NCI-H146 treated with DMSO at 0.1 percent for 48 hours (cell line): Measurements from ENCODE around the gene MOCS3.
"Not testable (repeated sequence)": the region's sequence is repeated elsewhere in the genome, so short reads cannot be mapped to it uniquely, and the experiment has no call there.

Experiments used
- DNase-seq: peaks from one replicate; lab custom pipeline; 2025; ENCODE audit not compliant: unreplicated experiment; lab: John Stamatoyannopoulos, UW

MOCS3 gene

GRCh38 chr20:50931306-50932015 lies 27.2 kb upstream of the MOCS3 start, which contains the start of gene ADNP:
TSS of gene ADNP (minus strand) at chr20:50931437. CDS start at chr20:50903996, 27,441 bp downstream.
- peak; percentile 92 for DNase-seq

GRCh38 chr20:50932016-50932485 lies 26.6 kb upstream of the MOCS3 start:
- DNase-seq, result no peak

GRCh38 chr20:50932691-50933280 lies 25.8 kb upstream of the MOCS3 start:
- no peak for DNase-seq

GRCh38 chr20:50933589-50933988 lies 25.0 kb upstream of the MOCS3 start:
- DNase-seq, result no peak

DNA sequence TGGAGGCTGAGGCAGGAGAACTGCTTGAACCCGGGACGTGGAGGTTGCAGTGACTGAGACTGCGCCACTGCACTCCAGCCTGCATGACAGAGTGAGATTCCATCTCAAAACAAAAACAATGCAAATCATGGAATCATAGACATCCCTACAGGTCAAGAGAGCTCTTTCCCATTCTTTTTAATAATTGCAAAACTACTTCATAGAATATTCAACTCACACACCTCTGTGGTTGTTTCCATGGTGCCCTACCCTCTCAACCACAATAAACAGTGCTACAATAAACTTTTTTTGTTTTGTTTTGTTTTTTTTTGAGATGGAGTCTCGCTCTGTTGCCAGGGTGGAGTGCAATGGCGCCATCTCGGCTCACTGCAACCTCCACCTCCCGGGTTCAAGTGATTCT lies 15.5 kb upstream of the MOCS3 start:
- DNase-seq, result no peak

GRCh38 chr20:50948132-50948785 lies 10.4 kb upstream of the MOCS3 start:
- DNase-seq, result no peak

DNA sequence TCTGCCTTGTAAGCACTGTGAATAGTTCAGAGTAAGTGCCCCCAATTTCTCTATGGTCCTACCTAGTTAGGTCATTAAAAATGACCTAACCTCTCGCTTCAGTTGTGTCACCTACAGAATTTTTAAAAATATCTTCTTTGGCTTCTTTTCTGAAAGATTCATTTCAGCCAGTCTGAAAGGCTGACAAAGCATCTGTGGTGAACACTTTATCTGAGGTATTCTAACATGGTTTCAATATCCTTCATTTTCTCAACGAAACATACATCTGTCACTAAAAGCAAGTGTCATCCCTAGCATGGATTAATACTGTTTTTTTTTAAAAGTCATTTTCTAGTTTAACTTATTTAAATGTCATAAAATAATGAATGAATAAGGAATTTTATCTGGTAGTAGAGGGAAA lies 5.4 kb upstream of the MOCS3 start:
- no peak for DNase-seq

- no peak for DNase-seq
These were observed 4.8 kb upstream of the MOCS3 start for GRCh38 chr20:50953821-50954220.

GRCh38 chr20:50957276-50957675 lies 1.3 kb upstream of the MOCS3 start:
- DNase-seq, result no peak

- no peak for DNase-seq
These were observed 612 bp upstream of the MOCS3 start, which contains the start of gene DPM1 for GRCh38 chr20:50957798-50958614. TSS of gene DPM1 (minus strand) at chr20:50958532. CDS start at chr20:50958523, 9 bp downstream.

- DNase-seq, result no peak
These were observed 1.0 kb downstream of the MOCS3 start for GRCh38 chr20:50959543-50960126.

GRCh38 chr20:50967586-50967985 lies 9.0 kb downstream of the MOCS3 start:
- DNase-seq, result no peak

DNA sequence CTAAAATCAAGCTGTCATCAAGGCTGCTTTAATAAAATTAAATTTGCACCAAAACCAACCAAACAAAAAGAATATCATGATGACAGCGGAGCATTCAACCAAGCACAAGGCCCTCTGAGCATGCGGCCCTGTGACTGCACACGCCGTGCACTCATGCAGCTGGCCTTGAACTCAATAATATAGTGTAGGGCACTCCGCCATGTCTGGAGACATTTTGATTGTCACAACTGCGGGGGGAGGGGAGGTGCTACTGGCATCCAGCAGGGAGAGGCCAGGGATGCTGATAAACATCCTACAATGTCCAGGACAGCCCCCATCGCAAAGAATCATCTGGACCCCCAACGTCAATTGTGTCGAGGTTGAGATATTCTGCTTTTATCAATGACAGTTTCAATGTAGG lies 9.7 kb downstream of the MOCS3 start:
- no peak for DNase-seq

- no peak for DNase-seq
These were observed 10.8 kb downstream of the MOCS3 start for GRCh38 chr20:50969435-50969834.

DNA sequence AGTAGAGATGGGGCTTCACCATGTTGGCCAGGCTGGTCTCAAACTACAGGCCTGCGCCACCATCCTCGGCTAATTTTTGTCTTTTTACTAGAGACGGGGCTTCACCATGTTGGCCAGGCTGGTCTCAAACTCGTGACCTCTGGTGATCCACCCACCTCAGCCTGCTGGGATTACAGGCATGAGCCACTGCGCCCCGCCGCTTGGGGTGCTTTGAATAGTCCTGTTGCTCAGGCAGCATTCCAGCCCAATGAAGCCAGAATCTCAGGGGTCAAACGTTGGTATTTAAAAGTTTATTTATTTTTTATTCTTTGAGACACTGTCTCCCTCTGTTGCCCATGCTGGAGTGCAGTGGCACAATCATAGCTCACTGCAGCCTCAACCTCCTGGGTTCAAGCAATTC lies 11.3 kb downstream of the MOCS3 start:
- DNase-seq, result no peak

DNA sequence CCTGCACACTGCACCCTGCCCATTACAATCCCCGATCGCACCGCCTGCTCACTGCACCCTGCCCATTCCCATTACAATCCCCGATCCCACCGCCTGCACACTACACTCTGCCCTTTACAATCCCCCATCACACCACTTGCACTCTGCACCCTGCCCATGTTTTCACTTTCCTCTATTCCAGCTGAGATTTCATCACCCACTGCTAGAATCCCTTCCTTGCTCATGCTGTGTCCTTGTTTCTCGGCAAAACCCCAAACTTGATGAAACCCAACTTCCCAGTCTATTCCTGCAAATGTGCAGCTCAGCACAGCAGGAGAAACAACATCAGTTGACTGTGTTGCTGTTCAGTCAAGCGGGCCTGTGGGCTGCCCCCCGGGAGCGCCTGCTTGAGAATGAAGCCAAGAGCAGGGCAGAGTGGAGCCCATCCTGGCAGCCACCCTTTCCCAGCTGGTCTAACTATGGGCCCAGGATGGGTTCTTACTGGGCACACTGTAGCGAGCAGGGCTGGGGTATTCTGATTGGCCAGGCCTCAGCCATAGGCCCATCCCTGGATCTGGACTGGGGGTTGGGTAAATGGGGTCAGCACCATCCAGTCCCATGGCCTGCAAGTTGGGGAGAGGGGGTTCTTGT lies 17.2 kb downstream of the MOCS3 start:
- no peak for DNase-seq

- DNase-seq, result no peak
These were observed 18.7 kb downstream of the MOCS3 start for GRCh38 chr20:50977066-50978021.

GRCh38 chr20:50978533-50978932 lies 19.9 kb downstream of the MOCS3 start:
- not testable (repeated sequence) for DNase-seq

DNA sequence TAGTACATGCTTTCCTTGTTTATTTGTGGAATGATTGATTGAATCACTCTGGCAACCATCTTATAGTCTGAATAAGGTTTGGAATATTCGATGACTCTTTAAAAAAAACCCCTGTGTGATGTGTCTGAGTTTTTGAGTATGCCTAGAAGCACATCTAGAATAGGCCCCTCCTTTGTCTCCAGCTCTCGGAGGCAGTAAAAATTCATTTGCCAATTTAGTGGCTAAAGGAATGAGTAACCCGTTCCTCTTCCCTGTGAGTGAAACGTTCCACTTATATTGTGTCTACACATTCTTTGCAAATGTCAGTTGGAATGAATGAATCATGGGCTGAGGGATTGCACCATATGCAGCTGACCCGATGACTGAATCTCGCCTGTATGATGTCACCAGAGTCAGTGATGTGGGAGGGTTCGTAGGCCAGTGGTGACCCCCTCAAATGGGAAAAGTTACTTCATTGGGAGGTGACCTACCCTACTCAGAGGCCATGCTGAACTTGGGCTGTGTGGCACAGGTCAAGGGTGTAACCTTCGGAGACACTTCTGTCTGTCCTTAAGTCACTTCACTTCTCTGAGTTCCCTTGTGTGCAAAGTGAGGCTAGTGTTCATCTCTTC lies 21.6 kb downstream of the MOCS3 start:
- DNase-seq, result no peak
